Neuronal stem cell (in vitro differentiated cells): Measurements from ENCODE around the gene ATP8A2.
"Not testable (repeated sequence)": the region's sequence is repeated elsewhere in the genome, so short reads cannot be mapped to it uniquely, and the experiment has no call there.

Experiments used
- DNase-seq: peaks from one replicate; pipeline ENCODE4 v3.0.0-alpha.2; 2013; ENCODE audit warnings: low spot score
- H2AFZ ChIP-seq: one replicate; pipeline ENCODE4 v1.6.1; 2013; ENCODE audit warnings: mild to moderate bottlenecking, low read length, inconsistent platforms
- H2AK5ac ChIP-seq: 2 replicates; pipeline ENCODE4 v1.6.1; 2013; ENCODE audit warnings: low read depth, mild to moderate bottlenecking, inconsistent platforms, low read length, moderate library complexity, mixed read lengths
- H2BK120ac ChIP-seq: 2 replicates; pipeline ENCODE4 v1.6.1; 2013; ENCODE audit warnings: low read depth, mild to moderate bottlenecking, inconsistent platforms, low read length, moderate library complexity, mixed read lengths
- H2BK12ac ChIP-seq: one replicate; pipeline ENCODE4 v1.6.1; 2013; ENCODE audit warnings: low read length, inconsistent platforms
- H2BK15ac ChIP-seq: 2 replicates; pipeline ENCODE4 v1.6.1; 2013; ENCODE audit warnings: mild to moderate bottlenecking, low read length, inconsistent platforms, mixed read lengths
- H2BK5ac ChIP-seq: one replicate; pipeline ENCODE4 v1.6.1; 2013; ENCODE audit warnings: inconsistent platforms, mild to moderate bottlenecking, low read length, moderate library complexity
- H3K14ac ChIP-seq: one replicate; pipeline ENCODE4 v1.6.1; 2013; ENCODE audit warnings: low read length, inconsistent platforms
- H3K18ac ChIP-seq: 2 replicates; pipeline ENCODE4 v1.6.1; 2013; ENCODE audit warnings: low read length, inconsistent platforms
- H3K23ac ChIP-seq: 2 replicates; pipeline ENCODE4 v1.6.1; 2013; ENCODE audit warnings: low read depth, mild to moderate bottlenecking, mixed read lengths, low read length, inconsistent platforms; ENCODE audit not compliant: poor library complexity
- H3K27ac ChIP-seq: replicated peaks from 3 replicates; pipeline ENCODE4 v1.5.1; 2013; ENCODE audit warnings: low read length, inconsistent platforms
- H3K27me3 ChIP-seq, 3 experiments: 2 replicates each; pipeline ENCODE4 v1.6.1; 2013; ENCODE audit warnings: low read length in 3 of 3, mild to moderate bottlenecking in 2 of 3, inconsistent platforms in 1 of 3, low read depth in 1 of 3, mixed read lengths in 1 of 3, moderate library complexity in 1 of 3; ENCODE audit not compliant: control insufficient read depth in 3 of 3, insufficient read depth in 3 of 3
- H3K36me3 ChIP-seq, 2 donors: replicated peaks in 1 of 2; 2 replicates each; pipeline ENCODE4 v1.6.1; 2013; ENCODE audit warnings: low read length in 2 of 2; ENCODE audit not compliant: control insufficient read depth in 2 of 2, insufficient read depth in 2 of 2
- H3K4ac ChIP-seq: 2 replicates; pipeline ENCODE4 v1.6.1; 2013; ENCODE audit warnings: inconsistent platforms, mild to moderate bottlenecking, low read length, moderate library complexity
- H3K4me1 ChIP-seq, 2 donors: 1 replicate in 1 of 2; 2 replicates in 1 of 2; pipeline ENCODE4 v1.6.1; 2013; ENCODE audit warnings: low read length in 2 of 2, low read depth in 1 of 2; ENCODE audit not compliant: control insufficient read depth in 2 of 2, insufficient read depth in 1 of 2
- H3K4me2 ChIP-seq: one replicate; pipeline ENCODE4 v1.6.1; 2013; ENCODE audit warnings: mild to moderate bottlenecking, low read length, inconsistent platforms; ENCODE audit not compliant: insufficient read depth, poor library complexity, severe bottlenecking
- H3K4me3 ChIP-seq, 2 donors: 2 replicates each; pipeline ENCODE4 v1.5.1; 2013; ENCODE audit warnings: low read length in 2 of 2, mild to moderate bottlenecking in 2 of 2, inconsistent platforms in 1 of 2, moderate library complexity in 1 of 2
- H3K79me1 ChIP-seq: one replicate; pipeline ENCODE4 v1.6.1; 2013; ENCODE audit warnings: low read depth, mild to moderate bottlenecking, inconsistent platforms, low read length, moderate library complexity
- H3K9ac ChIP-seq: one replicate; pipeline ENCODE4 v1.6.1; 2013; ENCODE audit warnings: mild to moderate bottlenecking, low read depth, low read length, inconsistent platforms; ENCODE audit not compliant: poor library complexity
- H3K9me3 ChIP-seq, 2 donors: replicated peaks in 1 of 2; 2 replicates each; pipeline versions ENCODE3 to v1.6.1; 2013; ENCODE audit warnings: low read length in 2 of 2, mild to moderate bottlenecking in 2 of 2, inconsistent platforms in 1 of 2, low read depth in 1 of 2, mixed read lengths in 1 of 2, moderate library complexity in 1 of 2; ENCODE audit not compliant: control insufficient read depth in 2 of 2, insufficient read depth in 1 of 2
- H4K8ac ChIP-seq: one replicate; pipeline ENCODE4 v1.6.1; 2013; ENCODE audit warnings: low read depth, mild to moderate bottlenecking, inconsistent platforms, low read length, moderate library complexity
- H4K91ac ChIP-seq: one replicate; pipeline ENCODE4 v1.6.1; 2013; ENCODE audit warnings: low read length, low read depth, mild to moderate bottlenecking, inconsistent platforms; ENCODE audit not compliant: poor library complexity
- WGBS, 2 donors: extraction: QIAGEN DNeasy Blood & Tissue Kit; methylation state at CpG; one replicate each; pipeline ENCODE4 v1.1.7; 2013; ENCODE audit warnings: missing lambda C conversion rate in 2 of 2, mixed read lengths in 1 of 2; ENCODE audit not compliant: insufficient read length in 2 of 2, insufficient replicate concordance in 1 of 2; ENCODE audit errors: extremely low coverage in 2 of 2; 5-methylcytosine and 5-hydroxymethylcytosine counted together

ATP8A2 gene

GRCh38 chr13:25513060-25513459, 141.3 kb downstream of the ATP8A2 start:
- H3K27ac ChIP-seq, H3K4ac ChIP-seq, DNase-seq, H4K8ac ChIP-seq, H3K79me1 ChIP-seq, H3K9me3 ChIP-seq, H3K4me2 ChIP-seq, H3K27me3 ChIP-seq, H2BK15ac ChIP-seq, H2BK120ac ChIP-seq, H3K14ac ChIP-seq, H3K23ac ChIP-seq, H2AK5ac ChIP-seq, H3K18ac ChIP-seq, H4K91ac ChIP-seq, H3K4me1 ChIP-seq, H3K4me3 ChIP-seq, H3K36me3 ChIP-seq, H3K9ac ChIP-seq, H2BK12ac ChIP-seq, H2AFZ ChIP-seq, H2BK5ac ChIP-seq: not testable (repeated sequence)
- whole genome bisulfite sequencing, 2 donors, result no CpG with 5 or more reads among the region's 32 CpGs

GRCh38 chr13:25518441-25518840, 146.7 kb downstream of the ATP8A2 start:
- no CpG with 5 or more reads among the region's 5 CpGs for WGBS, 2 donors

DNA sequence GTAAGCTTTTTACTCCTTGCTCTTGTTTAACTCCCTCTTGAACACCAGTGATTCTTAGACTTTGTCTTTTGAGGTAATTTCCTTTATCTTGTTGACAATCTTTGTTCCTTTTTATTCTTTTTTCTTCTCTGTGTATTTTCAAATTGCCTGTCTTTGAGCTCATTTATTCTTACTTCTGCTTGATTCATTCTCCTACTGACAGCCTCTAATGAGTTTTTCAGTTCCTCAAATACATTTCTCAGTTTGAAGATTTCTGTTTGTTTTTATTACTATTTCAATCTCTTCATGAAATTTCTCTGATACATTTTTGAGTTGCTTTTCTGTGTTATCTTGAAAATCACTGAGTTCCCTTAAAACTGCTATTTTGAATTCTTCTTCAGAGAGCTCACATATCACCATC, 154.1 kb downstream of the ATP8A2 start:
- Histone ChIP-seq H3K4me3 (no peak overlapping the region), H4K8ac (no peak overlapping the region), H2BK15ac (no peak overlapping the region), H3K79me1 (no peaks in the 10 kb centered on the region), H2AFZ (no peak overlapping the region), H2AK5ac (no peak overlapping the region), H3K4me2 (no peak overlapping the region), H2BK120ac (no peak overlapping the region), H3K27ac (no peak overlapping the region), H4K91ac (no peak overlapping the region), H2BK5ac (no peak overlapping the region), H3K23ac (no peak overlapping the region), H3K4me1 (no peaks in the 10 kb centered on the region), H3K9me3 (peaks cover 0 to 5% of the 10 kb centered on the region in 2 donors), H3K36me3 (peaks cover 0 to 3% of the 10 kb centered on the region in 2 donors), H3K4ac (no peak overlapping the region), H2BK12ac (no peak overlapping the region), H3K27me3 (no peaks in the 10 kb centered on the region), H3K9ac (no peak overlapping the region), H3K14ac (no peak overlapping the region), H3K18ac (no peak overlapping the region)
- no peak for DNase-seq

More at GRCh38 chr13:25518441-25518840, 146.7 kb downstream of the ATP8A2 start:
- Histone ChIP-seq H4K8ac (no peak overlapping the region), H3K36me3 (no peaks in the 10 kb centered on the region), H3K79me1 (no peaks in the 10 kb centered on the region), H3K14ac (no peak overlapping the region), H4K91ac (no peak overlapping the region), H3K23ac (no peak overlapping the region), H3K9ac (no peak overlapping the region), H2BK15ac (no peak overlapping the region), H3K4me2 (no peak overlapping the region), H3K9me3 (no peaks in the 10 kb centered on the region), H3K4me1 (no peaks in the 10 kb centered on the region), H3K4me3 (no peak overlapping the region), H2BK120ac (no peak overlapping the region), H3K27ac (no peak overlapping the region), H3K18ac (no peak overlapping the region), H2BK5ac (no peak overlapping the region), H3K27me3 (no peaks in the 10 kb centered on the region), H2AFZ (no peak overlapping the region), H2AK5ac (no peak overlapping the region), H2BK12ac (no peak overlapping the region), H3K4ac (no peak overlapping the region)
- no peak for DNase-seq

DNA sequence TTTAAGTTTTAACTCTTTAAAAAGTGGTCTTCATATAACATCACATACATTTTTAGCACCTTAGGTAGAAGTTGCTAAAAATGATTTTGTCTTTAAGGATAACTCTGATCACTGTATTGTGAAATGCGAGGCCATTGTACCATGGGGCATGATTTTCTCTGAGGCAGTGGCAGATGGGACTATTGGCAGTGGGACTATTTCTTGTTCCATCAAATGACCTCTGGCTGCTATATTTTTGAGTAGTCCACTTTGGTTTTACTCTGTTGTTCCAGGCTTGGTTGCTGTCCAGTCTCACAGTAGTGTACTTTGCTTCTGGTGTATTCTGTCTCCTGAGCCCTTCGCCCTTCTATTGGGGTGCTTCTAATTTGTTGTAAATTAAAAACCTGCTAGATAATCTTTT, 156.5 kb downstream of the ATP8A2 start:
- Histone ChIP-seq H3K4me2 (no peak overlapping the region), H3K9me3 (peaks cover 0 to 5% of the 10 kb centered on the region in 2 donors), H4K91ac (no peak overlapping the region), H3K27ac (no peak overlapping the region), H3K9ac (no peak overlapping the region), H3K27me3 (no peaks in the 10 kb centered on the region), H3K79me1 (no peaks in the 10 kb centered on the region), H2BK15ac (no peak overlapping the region), H3K36me3 (peaks cover 0 to 3% of the 10 kb centered on the region in 2 donors), H2BK12ac (no peak overlapping the region), H4K8ac (no peak overlapping the region), H3K4ac (no peak overlapping the region), H3K18ac (no peak overlapping the region), H3K14ac (no peak overlapping the region), H3K23ac (no peak overlapping the region), H3K4me3 (no peak overlapping the region), H2AFZ (no peak overlapping the region), H2AK5ac (no peak overlapping the region), H2BK5ac (no peak overlapping the region), H2BK120ac (no peak overlapping the region), H3K4me1 (no peaks in the 10 kb centered on the region)
- no peak for DNase-seq
- WGBS, 2 donors, result no CpG with 5 or more reads among the region's 2 CpGs
